Activated CD4-positive, alpha-beta T cell treated with anti-CD3 and anti-CD28 coated beads, Interleukin-2, amount 10 ng/mL, durations not matched to agents 7 days and 5 days (primary cell): ENCODE data around the gene TELO2. TPM values are rescaled to one million over a fixed set of nuclear protein-coding genes. Genes with fewer than 3 reads are reported as not detected.

ENCODE experiments used
- CTCF ChIA-PET: fragments of 350-600 bp; sonication (Branson Sonifier 250); formaldehyde crosslinking; loops from one replicate; lab custom pipeline; 2021; ENCODE audit warnings: antibody characterized with exemption; lab: Charles Lee
- POLR2A ChIA-PET: fragments of 350-600 bp; sonication (Branson Sonifier 250); formaldehyde crosslinking; loops from one replicate; lab custom pipeline; 2021; ENCODE audit warnings: antibody characterized with exemption; lab: Charles Lee
- DNase-seq: peaks from one replicate; pipeline ENCODE4 v3.0.0-alpha.2; 2020
- H3K27ac Mint-ChIP-seq: one replicate; pipeline ENCODE4 v1.8.0; 2021; ENCODE audit warnings: mild to moderate bottlenecking, moderate library complexity, mixed read lengths
- H3K27me3 Mint-ChIP-seq: one replicate; pipeline ENCODE4 v1.8.0; 2021; ENCODE audit warnings: mixed read lengths
- H3K36me3 Mint-ChIP-seq: one replicate; pipeline ENCODE4 v1.8.0; 2021; ENCODE audit warnings: low read depth, mixed read lengths
- H3K4me1 Mint-ChIP-seq: one replicate; pipeline ENCODE4 v1.8.0; 2021; ENCODE audit warnings: mixed read lengths
- H3K4me3 Mint-ChIP-seq: one replicate; pipeline ENCODE4 v1.8.0; 2021; ENCODE audit warnings: mild to moderate bottlenecking, moderate library complexity, mixed read lengths
- H3K9me3 Mint-ChIP-seq: one replicate; pipeline ENCODE4 v1.8.0; 2021; ENCODE audit warnings: mixed read lengths
- total RNA-seq, 2 experiments: library from RNA; stranded (reverse); gene quantifications; one replicate each; pipeline ENCODE4 v1.2.3, GENCODE V29; 2021

TELO2 gene
- total RNA-seq, 2 experiments from 2014 or later = 49.1 to 65.5 TPM

DNA sequence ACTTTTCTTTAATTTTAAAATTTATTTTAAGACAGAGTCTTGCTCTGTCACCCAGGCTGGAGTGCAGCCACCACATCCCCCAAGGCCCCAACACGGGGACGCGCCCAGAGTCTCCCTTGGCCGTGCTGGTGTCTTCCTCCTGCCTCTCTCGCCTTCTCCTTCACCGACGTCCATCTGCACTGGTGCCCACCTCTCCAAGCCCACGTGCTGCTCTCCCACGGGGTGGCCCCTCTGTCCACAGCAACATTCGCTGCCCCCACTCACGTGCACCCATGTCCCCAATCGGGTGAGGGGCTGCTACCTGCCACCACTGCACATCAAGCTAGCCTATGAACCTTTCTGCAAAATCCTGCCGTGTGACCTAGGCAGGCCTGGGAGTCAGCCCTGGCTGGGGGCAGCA lies 43.4 kb downstream of the TELO2 start:
- ChIA-PET CTCF (interaction anchor here (0.5 to 1.0 kb wide), 2 partner anchors 10 to 1053 kb away, joined by 4 to 6 read pairs; no protein-coding TSS in a partner anchor), POLR2A (no interaction called here)
- peak overlapping the region; percentile 98 for H3K4me3 Mint-ChIP-seq
- peak overlapping the region; percentile 85 for H3K27ac Mint-ChIP-seq
- DNase-seq = no peak
- H3K27me3 Mint-ChIP-seq = no peaks in the 10 kb centered on the region
- H3K9me3 Mint-ChIP-seq = no peaks in the 10 kb centered on the region
- peaks cover 53% of the 10 kb centered on the region for H3K36me3 Mint-ChIP-seq
- peaks cover 58% of the 10 kb centered on the region for H3K4me1 Mint-ChIP-seq

DNA sequence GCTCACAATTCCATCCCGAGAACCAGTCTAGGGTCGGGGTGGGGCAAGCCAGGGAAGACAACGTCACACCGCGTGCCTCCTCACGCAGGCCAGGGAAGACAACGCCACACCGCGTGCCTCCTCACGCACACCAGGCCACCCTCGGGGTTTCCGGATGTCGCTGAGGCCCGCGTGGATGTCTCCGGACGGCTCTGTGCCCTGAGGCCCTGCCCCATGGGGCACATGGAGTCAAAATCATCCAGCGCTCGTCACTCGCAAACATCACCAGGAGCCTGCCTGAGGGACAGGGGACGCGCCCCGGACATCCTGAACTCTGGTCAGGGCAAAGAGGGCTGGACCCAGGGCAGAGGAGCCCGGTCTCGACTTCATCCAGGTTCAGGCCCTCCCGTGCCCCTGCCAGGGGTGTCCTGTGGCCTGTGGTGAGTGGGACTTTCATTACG lies 44.0 kb downstream of the TELO2 start:
- POLR2A ChIA-PET = no interaction called here
- Mint-ChIP-seq H3K36me3 (peaks cover 58% of the 10 kb centered on the region), H3K27me3 (no peaks in the 10 kb centered on the region), H3K27ac (peak overlapping the region; percentile 85), H3K9me3 (no peaks in the 10 kb centered on the region), H3K4me3 (peak overlapping the region; percentile 98), H3K4me1 (peaks cover 64% of the 10 kb centered on the region)
- CTCF ChIA-PET = no interaction called here
- DNase-seq = no peak

DNA sequence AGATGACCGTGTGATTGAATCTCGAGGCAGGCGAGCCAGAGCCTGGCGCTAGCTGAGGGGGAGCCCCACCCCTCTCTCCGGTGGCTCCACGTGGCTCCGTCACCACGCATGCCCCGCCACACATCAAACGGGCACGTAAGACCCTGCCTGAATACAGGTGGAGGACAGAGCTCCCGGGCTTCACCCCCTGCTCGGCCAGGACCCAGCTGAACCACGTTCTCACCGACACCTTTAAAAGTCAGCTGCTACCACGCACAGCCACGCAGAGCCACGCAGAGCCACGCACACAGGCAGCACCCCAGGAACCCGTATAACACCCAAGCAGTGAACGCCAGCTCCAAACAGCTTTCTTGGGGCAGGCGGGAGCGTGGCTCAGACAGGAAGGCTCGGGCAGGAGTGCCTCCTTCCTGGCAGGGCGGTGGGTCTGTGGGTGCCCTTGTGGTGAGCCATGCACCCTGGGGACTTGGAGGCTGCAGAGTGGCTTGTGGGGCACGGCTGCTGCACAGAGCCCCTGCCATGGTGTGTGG lies 44.7 kb downstream of the TELO2 start:
- Mint-ChIP-seq H3K4me1 (peaks cover 65% of the 10 kb centered on the region), H3K4me3 (peak overlapping the region; percentile 98), H3K27ac (peak overlapping the region; percentile 85), H3K27me3 (no peaks in the 10 kb centered on the region), H3K9me3 (no peaks in the 10 kb centered on the region), H3K36me3 (peaks cover 64% of the 10 kb centered on the region)
- POLR2A ChIA-PET = no interaction called here
- CTCF ChIA-PET = interaction anchor here (0.5 to 0.7 kb wide), 4 partner anchors 65 to 424 kb away, joined by 3 to 4 read pairs (median 3); no protein-coding TSS in a partner anchor
- peak; percentile 57 for DNase-seq

DNA sequence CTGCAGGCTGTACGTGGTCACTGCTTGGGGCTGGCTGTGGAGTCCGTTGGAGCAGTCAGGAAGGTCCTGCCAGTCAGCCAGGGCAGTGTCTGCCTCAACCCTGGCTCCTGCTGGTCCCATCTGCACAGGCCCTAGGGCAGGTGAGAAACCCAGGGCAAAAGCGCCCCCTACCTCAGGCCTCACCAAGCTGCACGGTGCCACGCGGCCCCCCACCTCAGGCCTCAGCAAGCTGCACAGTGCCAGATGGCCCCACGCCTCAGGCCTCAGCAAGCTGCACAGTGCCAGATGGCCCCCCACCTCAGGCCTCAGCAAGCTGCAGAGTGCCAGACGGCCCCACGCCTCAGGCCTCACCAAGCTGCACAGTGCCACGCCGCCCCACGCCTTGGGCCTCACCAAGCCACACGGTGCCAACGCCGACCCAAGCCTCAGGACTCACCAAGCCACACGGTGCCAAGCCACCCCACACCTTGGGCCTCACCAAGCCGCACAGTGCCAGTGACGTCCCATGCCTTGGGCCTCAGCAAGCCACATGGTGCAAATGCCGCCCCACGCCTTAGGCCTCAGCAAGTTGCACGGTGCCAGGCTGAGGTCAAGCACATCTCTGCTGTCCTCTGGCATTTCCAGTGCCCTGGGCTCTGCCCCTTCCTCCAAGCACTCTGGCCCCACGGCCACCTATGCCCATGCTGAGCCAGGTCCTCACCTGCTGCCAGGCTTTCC lies 45.8 kb downstream of the TELO2 start:
- Mint-ChIP-seq H3K9me3 (no peaks in the 10 kb centered on the region), H3K4me1 (peaks cover 69% of the 10 kb centered on the region), H3K4me3 (peak overlapping the region; percentile 98), H3K27me3 (no peaks in the 10 kb centered on the region), H3K27ac (peak overlapping the region; percentile 61), H3K36me3 (peaks cover 72% of the 10 kb centered on the region)
- POLR2A ChIA-PET = no interaction called here
- DNase-seq = peak; percentile 40
- CTCF ChIA-PET = interaction anchor here (0.7 to 0.8 kb wide), 2 partner anchors 299 to 425 kb away, joined by 3 read pairs; no protein-coding TSS in a partner anchor

DNA sequence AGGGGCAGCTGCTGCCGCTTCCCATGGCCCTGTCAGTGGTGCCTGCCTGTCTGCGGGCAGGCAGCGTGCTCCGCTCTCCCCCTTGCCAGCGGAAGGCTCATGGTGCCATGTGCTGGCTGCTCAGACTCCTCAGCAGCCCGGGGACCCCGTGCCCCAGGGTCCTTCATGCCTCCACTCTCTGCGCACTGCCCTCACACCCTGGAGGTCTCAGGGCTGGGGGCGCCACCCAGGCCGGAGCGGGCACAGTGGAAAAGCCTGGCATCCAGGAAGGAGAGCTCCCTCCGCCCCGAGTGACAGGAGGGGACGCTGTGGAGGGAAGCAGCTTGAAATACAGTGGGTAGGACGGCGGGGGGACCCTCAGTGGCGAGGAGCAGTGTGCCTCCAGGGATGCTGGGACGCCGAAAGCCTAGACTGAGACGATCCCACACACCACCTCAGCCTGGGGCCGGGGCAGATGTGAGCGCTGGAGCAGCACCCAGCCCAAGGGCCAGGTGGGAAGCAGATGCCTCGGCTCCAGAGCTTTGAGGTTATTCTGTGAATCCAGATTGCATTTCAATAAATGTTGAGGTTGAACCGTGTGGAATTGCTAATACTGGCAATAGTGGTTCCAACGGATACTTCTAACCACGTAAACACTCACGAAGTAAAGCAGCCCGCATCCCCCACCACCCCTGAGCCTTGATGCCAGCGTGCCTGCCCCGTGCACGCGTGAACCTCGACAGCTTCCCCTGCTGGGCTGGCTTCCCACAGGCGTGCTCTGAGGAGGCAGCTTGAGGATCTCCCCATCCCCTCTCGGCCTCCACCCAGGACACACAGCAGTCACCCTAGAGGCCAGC lies 46.8 kb downstream of the TELO2 start:
- peaks cover 74% of the 10 kb centered on the region for H3K4me1 Mint-ChIP-seq
- H3K36me3 Mint-ChIP-seq = peaks cover 71% of the 10 kb centered on the region
- DNase-seq = no peak
- POLR2A ChIA-PET = no interaction called here
- no peaks in the 10 kb centered on the region for H3K9me3 Mint-ChIP-seq
- CTCF ChIA-PET = no interaction called here
- no peak overlapping the region for H3K4me3 Mint-ChIP-seq
- no peak overlapping the region for H3K27ac Mint-ChIP-seq
- H3K27me3 Mint-ChIP-seq = no peaks in the 10 kb centered on the region

DNA sequence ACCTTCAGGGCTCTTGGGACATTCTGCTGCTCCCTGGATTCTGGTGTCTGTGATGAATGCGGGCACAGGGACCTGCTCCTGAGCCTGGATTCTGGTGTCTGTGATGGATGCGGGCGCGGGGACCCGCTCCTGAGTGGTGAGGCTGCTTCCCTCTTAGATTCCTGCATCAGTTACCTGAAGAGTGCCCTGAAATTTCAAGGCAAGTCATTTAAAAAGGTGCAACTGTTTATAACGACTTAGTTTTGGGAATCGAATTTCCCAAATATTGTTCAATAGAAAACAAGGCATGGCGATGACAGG lies 47.3 kb downstream of the TELO2 start:
- Mint-ChIP-seq H3K27me3 (no peaks in the 10 kb centered on the region), H3K36me3 (peaks cover 71% of the 10 kb centered on the region), H3K4me3 (no peak overlapping the region), H3K27ac (peak overlapping the region; percentile 54), H3K9me3 (no peaks in the 10 kb centered on the region), H3K4me1 (peaks cover 80% of the 10 kb centered on the region)
- DNase-seq = no peak
- POLR2A ChIA-PET = no interaction called here
- CTCF ChIA-PET = no interaction called here

- H3K9me3 Mint-ChIP-seq = no peaks in the 10 kb centered on the region
- H3K27ac Mint-ChIP-seq = peak overlapping the region; percentile 73
- peaks cover 83% of the 10 kb centered on the region for H3K4me1 Mint-ChIP-seq
- H3K36me3 Mint-ChIP-seq = peaks cover 67% of the 10 kb centered on the region
- POLR2A ChIA-PET = interaction anchor here (0.6 kb wide), 1 partner anchor 34 kb away, joined by 3 read pairs; no protein-coding TSS in a partner anchor
- no peaks in the 10 kb centered on the region for H3K27me3 Mint-ChIP-seq
- H3K4me3 Mint-ChIP-seq = no peak overlapping the region
- DNase-seq = no peak
- CTCF ChIA-PET = no interaction called here
Observed at GRCh38 chr16:1541293-1542165, 48.4 kb downstream of the TELO2 start.

- CTCF ChIA-PET = no interaction called here
Observed at GRCh38 chr16:1542166-1542500, 49.0 kb downstream of the TELO2 start.

GRCh38 chr16:1542533-1542932 lies 49.4 kb downstream of the TELO2 start:
- H3K27me3 Mint-ChIP-seq = no peaks in the 10 kb centered on the region
- no peak for DNase-seq
- no peaks in the 10 kb centered on the region for H3K9me3 Mint-ChIP-seq
- ChIA-PET CTCF (no interaction called here), POLR2A (no interaction called here)
- H3K4me3 Mint-ChIP-seq = peak overlapping the region; percentile 20
- peaks cover 65% of the 10 kb centered on the region for H3K36me3 Mint-ChIP-seq
- peak overlapping the region; percentile 73 for H3K27ac Mint-ChIP-seq
- peaks cover 74% of the 10 kb centered on the region for H3K4me1 Mint-ChIP-seq

More at GRCh38 chr16:1542166-1542500, 49.0 kb downstream of the TELO2 start:
- Mint-ChIP-seq H3K36me3 (peaks cover 65% of the 10 kb centered on the region), H3K27ac (peak overlapping the region; percentile 73), H3K4me3 (no peak overlapping the region), H3K27me3 (no peaks in the 10 kb centered on the region), H3K4me1 (peaks cover 78% of the 10 kb centered on the region), H3K9me3 (no peaks in the 10 kb centered on the region)
- POLR2A ChIA-PET = no interaction called here
- no peak for DNase-seq

- H3K9me3 Mint-ChIP-seq = no peaks in the 10 kb centered on the region
- POLR2A ChIA-PET = no interaction called here
- no peaks in the 10 kb centered on the region for H3K27me3 Mint-ChIP-seq
- H3K4me3 Mint-ChIP-seq = peak overlapping the region; percentile 37
- peak; percentile 54 for DNase-seq
- CTCF ChIA-PET = interaction anchor here (0.6 kb wide), 2 partner anchors 8 to 1348 kb away, joined by 3 to 4 read pairs; no protein-coding TSS in a partner anchor
- H3K27ac Mint-ChIP-seq = peak overlapping the region; percentile 73
- peaks cover 69% of the 10 kb centered on the region for H3K4me1 Mint-ChIP-seq
- H3K36me3 Mint-ChIP-seq = peaks cover 63% of the 10 kb centered on the region
Observed at GRCh38 chr16:1543085-1543896, 50.1 kb downstream of the TELO2 start.
